ENCODE results near the gene CHD2.

The CHD2 gene

DNA sequence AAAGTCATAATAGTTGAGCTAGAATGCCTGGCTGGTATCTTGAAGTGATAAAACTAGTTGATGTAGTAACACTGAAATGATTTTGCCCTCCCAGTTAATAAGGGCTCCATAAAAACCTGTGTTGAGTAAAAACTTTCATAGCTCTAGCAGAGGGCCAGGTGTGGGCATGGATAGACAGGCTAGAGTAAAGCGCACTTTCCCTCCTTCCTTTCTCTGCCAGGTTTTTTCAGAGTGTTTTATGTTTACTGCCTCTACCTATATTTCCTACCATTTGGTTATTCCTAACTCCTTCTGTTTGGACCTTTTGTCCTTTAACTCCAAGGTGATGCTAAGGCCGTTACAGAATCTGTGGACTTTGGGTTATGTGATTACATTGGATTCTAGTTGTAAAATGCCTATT is 25.3 kb downstream of the CHD2 start:
- H2AFZ ChIP-seq (ENCODE audit: low read depth), result no peak overlapping the region
- TF ChIP-seq, protein P1, sequence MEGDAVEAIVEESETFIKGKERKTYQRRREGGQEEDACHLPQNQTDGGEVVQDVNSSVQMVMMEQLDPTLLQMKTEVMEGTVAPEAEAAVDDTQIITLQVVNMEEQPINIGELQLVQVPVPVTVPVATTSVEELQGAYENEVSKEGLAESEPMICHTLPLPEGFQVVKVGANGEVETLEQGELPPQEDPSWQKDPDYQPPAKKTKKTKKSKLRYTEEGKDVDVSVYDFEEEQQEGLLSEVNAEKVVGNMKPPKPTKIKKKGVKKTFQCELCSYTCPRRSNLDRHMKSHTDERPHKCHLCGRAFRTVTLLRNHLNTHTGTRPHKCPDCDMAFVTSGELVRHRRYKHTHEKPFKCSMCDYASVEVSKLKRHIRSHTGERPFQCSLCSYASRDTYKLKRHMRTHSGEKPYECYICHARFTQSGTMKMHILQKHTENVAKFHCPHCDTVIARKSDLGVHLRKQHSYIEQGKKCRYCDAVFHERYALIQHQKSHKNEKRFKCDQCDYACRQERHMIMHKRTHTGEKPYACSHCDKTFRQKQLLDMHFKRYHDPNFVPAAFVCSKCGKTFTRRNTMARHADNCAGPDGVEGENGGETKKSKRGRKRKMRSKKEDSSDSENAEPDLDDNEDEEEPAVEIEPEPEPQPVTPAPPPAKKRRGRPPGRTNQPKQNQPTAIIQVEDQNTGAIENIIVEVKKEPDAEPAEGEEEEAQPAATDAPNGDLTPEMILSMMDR (conservative IDR thresholded peaks at IDR 0.05; ENCODE audit: low read depth, low read length), result no peak
- H3K4me2 ChIP-seq, result no peak overlapping the region
- H3K27me3 ChIP-seq (ENCODE audit: insufficient read depth, low read depth), result no peaks in the 10 kb centered on the region
- H3K4me3 ChIP-seq (IDR thresholded peaks at IDR 0.05; ENCODE audit: insufficient read depth, low read depth, low read length), result no peak overlapping the region
- H3K27ac ChIP-seq, result no peak overlapping the region
- H3K9ac ChIP-seq, result no peak overlapping the region
- peaks cover 15% of the 10 kb centered on the region; the same call in 1 of the 2 replicates for H3K36me3 ChIP-seq (ENCODE audit: insufficient read depth)
- H3K79me2 ChIP-seq (ENCODE audit: insufficient read depth, low read depth), result peaks cover 78% of the 10 kb centered on the region
- H4K20me1 ChIP-seq (ENCODE audit: insufficient read depth), result no peaks in the 10 kb centered on the region
- H3K4me1 ChIP-seq (ENCODE audit: low read depth, poor library complexity, severe bottlenecking), result peaks cover 72% of the 10 kb centered on the region

DNA sequence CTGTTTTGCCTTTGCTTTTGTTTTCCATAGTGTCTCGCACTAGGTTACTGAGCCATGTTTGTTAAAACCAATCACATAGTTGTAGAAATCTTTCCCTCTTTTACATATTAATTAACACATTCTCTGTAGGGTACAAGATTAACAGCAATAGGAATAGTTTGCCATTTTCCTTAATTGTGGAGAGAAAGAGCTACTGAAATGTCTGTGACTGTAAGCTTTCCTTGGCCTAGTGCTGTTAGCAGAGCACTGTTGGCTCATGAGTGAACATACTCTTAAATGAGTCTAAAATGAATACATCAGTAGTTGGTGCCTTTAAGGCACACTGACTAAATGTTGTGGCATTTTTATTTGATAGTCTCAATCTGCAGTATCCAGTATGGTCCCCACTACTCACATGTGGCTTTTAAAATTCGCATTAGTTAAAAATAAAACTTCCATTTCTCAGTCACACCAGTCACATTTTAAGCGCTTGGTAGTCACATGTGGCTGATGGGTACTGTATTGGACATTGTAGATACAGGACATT is 28.2 kb downstream of the CHD2 start:
- Histone ChIP-seq H3K79me2 (ENCODE audit: insufficient read depth, low read depth) (peaks cover 57% of the 10 kb centered on the region), H3K4me1 (ENCODE audit: low read depth, poor library complexity, severe bottlenecking) (peaks cover 55% of the 10 kb centered on the region), H4K20me1 (ENCODE audit: insufficient read depth) (no peaks in the 10 kb centered on the region)

DNA sequence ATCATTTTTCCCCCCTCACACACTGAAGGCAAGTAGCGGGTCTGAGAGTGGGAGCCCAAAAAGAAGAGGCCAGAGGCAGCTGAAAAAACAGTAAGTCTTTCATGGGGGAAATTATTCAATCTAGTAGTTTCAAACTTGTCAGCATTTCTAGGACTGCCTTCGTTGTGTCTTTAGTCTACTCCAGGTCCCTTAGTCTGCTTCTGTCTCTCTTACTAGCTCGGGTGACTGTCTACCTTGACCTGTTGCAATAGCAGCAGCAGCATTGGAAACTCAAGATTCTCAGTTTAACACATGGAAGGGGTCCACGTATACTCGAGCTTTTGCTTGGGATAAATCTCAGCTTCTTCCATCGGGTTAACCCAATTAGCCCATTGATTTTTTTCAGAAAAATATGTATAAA is 28.9 kb downstream of the CHD2 start:
- no peaks in the 10 kb centered on the region for H4K20me1 ChIP-seq (ENCODE audit: insufficient read depth)
- no peak overlapping the region for H3K4me2 ChIP-seq
- peaks cover 15% of the 10 kb centered on the region; the same call in 1 of the 2 replicates for H3K36me3 ChIP-seq (ENCODE audit: insufficient read depth)
- H3K79me2 ChIP-seq (ENCODE audit: insufficient read depth, low read depth), result peaks cover 56% of the 10 kb centered on the region
- TF ChIP-seq, protein P1 (conservative IDR thresholded peaks at IDR 0.05; ENCODE audit: low read depth, low read length), result no peak
- no peaks in the 10 kb centered on the region for H3K27me3 ChIP-seq (ENCODE audit: insufficient read depth, low read depth)
- H3K27ac ChIP-seq, result no peak overlapping the region
- H3K4me1 ChIP-seq (ENCODE audit: low read depth, poor library complexity, severe bottlenecking), result peaks cover 55% of the 10 kb centered on the region
- no peak overlapping the region for H2AFZ ChIP-seq (ENCODE audit: low read depth)
- no peak overlapping the region for H3K9ac ChIP-seq
- no peak overlapping the region for H3K4me3 ChIP-seq (IDR thresholded peaks at IDR 0.05; ENCODE audit: insufficient read depth, low read depth, low read length)

More for the DNA sequence above, 28.2 kb downstream of the CHD2 start:
- Histone ChIP-seq H3K36me3 (ENCODE audit: insufficient read depth) (peaks cover 15% of the 10 kb centered on the region; the same call in 1 of the 2 replicates), H3K4me2 (no peak overlapping the region), H3K4me3 (IDR thresholded peaks at IDR 0.05; ENCODE audit: insufficient read depth, low read depth, low read length) (no peak overlapping the region), H2AFZ (ENCODE audit: low read depth) (no peak overlapping the region), H3K9ac (no peak overlapping the region), H3K27me3 (ENCODE audit: insufficient read depth, low read depth) (no peaks in the 10 kb centered on the region), H3K27ac (no peak overlapping the region)
- TF ChIP-seq, protein P1 (conservative IDR thresholded peaks at IDR 0.05; ENCODE audit: low read depth, low read length), result no peak

DNA sequence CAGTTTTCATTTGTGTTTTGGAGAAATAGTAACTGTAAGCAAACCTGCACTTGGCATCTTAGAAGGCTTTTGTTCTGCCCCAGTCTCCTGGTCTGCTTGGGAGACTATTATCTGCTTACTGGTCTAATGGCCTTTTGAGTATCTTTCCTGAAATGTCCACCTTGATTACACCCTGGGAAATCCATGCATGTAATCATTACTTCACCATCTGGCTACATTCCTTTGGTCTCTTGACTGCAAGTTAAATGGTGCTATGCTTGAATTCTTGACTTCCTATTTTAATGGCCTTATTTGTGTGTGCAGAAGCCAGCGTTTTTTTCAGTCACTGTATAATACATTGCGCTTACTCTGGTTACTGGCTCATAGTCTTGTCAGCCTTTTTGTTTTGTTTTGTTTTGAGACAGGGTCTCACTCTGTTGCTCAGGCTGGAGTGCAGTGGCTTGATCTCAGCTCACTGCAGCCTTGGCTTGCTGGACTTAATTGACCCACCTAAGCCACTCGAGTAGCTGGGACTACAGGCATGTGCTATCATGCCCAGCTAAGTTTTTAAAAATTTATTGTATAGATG is 30.0 kb downstream of the CHD2 start:
- TF ChIP-seq, protein P1 (conservative IDR thresholded peaks at IDR 0.05; ENCODE audit: low read depth, low read length), result no peak
- H3K9ac ChIP-seq, result no peak overlapping the region
- 0 out of 2 replicates have a peak overlapping the region, but pooled peaks have one; percentile 3 for H3K27ac ChIP-seq
- peaks cover 51% of the 10 kb centered on the region; the same call in 1 of the 2 replicates for H3K79me2 ChIP-seq (ENCODE audit: insufficient read depth, low read depth)
- no peaks in the 10 kb centered on the region for H4K20me1 ChIP-seq (ENCODE audit: insufficient read depth)
- H3K4me2 ChIP-seq, result no peak overlapping the region
- peaks cover 52% of the 10 kb centered on the region for H3K4me1 ChIP-seq (ENCODE audit: low read depth, poor library complexity, severe bottlenecking)
- no peaks in the 10 kb centered on the region for H3K27me3 ChIP-seq (ENCODE audit: insufficient read depth, low read depth)
- peaks cover 13% of the 10 kb centered on the region; the same call in 1 of the 2 replicates for H3K36me3 ChIP-seq (ENCODE audit: insufficient read depth)
- H3K4me3 ChIP-seq (IDR thresholded peaks at IDR 0.05; ENCODE audit: insufficient read depth, low read depth, low read length), result no peak overlapping the region
- H2AFZ ChIP-seq (ENCODE audit: low read depth), result no peak overlapping the region
